ENCODE data around the gene PTPRCAP.
A peak's percentile ranks its signal among the peaks of the same experiment; 100 is the strongest.
"Not testable (repeated sequence)": the region's sequence is repeated elsewhere in the genome, so short reads cannot be mapped to it uniquely, and the experiment has no call there.

Gene PTPRCAP

GRCh38 chr11:67431346-67432249 is 5.9 kb downstream of the PTPRCAP start:
- intact Hi-C loops (cut with DNase I) = loop anchor here (5.0 kb wide), 1 partner anchor 41 kb away; no protein-coding TSS in a partner anchor
- DNase-seq = no peak

DNA sequence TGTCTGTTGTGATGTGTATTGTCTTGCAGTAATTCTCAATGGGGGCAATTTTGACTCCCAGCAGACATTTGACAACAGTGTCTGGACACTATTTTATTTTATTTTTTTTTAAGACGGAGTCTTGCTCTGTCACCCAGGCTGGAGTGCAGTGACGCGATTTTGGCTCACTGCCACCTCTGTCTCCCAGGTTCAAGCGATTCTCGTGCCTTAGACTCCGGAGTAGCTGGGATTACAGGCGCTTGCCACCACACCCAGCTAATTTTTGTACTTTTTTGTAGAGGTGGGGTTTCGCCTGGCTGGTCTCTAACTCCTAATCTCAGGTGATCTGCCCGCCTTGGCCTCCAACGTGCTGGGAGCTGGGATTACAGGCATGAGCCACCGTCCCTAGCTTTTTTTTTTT is 7.8 kb downstream of the PTPRCAP start:
- intact Hi-C loops (cut with DNase I) = loop anchor here (2.0 to 5.0 kb wide), 2 partner anchors 39 to 43 kb away; partner anchors contain the start of gene RAD9A
- DNase-seq = no peak

GRCh38 chr11:67429038-67429668 is 8.3 kb downstream of the PTPRCAP start:
- intact Hi-C loops (cut with DNase I) = loop anchor here (2.0 kb wide), 1 partner anchor 38 kb away; the partner anchor contains the start of gene RAD9A
- DNase-seq = no peak

- DNase-seq = peak; percentile 98 to 100 (median 99)
- intact Hi-C loops (cut with DNase I) = loop anchor here (2.0 kb wide), 1 partner anchor 38 kb away; the partner anchor contains the start of gene RAD9A
Measured at GRCh38 chr11:67428052-67429001, 9.2 kb downstream of the PTPRCAP start, which contains the start of gene RPS6KB2. Gene RPS6KB2, plus strand, starts transcription at chr11:67428494. Its CDS starts 52 bp downstream, at chr11:67428546.

DNA sequence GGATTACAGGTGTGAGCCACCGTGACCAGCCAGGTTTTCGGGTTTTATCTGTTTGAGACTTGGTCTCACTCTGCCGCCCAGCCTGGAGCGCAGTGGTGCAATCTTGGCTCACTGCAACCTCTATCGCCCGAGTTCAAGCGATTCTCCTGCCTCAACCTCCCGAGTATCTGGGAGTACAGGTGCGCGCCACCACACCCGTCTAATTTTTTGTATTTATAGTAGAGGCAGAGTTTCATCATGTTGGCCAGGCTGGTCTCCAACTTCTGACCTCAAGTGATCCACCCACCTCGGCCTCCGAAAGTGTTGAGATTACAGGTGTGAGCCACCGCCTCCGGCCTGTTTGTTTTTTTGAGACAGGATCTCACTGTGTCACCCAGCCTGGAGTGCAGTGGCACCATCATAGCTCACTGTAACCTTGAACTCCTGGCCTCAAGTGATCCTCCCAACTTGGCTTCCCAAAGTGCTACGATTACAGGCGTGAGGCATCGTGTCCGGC is 10.1 kb downstream of the PTPRCAP start:
- DNase-seq; intact Hi-C loops (cut with DNase I): not testable (repeated sequence)

DNA sequence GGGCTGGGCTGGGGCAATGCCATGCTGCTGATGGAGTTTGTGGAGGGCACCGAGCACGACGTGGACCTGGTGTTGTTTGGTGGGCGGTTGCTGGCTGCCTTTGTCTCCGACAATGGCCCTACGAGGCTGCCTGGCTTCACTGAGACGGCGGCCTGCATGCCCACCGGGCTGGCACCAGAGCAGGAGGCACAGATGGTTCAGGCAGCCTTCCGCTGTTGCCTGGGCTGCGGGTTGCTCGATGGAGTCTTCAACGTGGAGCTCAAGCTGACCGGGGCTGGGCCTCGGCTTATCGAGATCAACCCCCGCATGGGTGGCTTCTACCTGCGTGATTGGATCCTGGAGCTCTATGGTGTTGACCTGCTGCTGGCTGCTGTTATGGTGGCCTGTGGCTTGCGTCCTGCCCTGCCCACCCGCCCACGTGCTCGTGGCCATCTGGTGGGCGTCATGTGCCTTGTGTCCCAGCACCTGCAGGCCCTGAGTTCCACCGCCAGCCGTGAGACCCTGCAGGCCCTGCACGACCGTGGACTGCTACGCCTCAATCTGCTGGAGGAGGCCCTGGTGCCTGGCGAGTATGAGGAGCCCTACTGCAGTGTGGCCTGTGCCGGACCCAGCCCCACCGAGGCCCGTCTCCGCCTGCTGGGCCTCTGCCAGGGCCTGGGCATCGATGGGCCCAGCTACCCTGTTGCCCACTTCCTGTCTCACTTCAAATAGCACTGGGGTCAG is 13.4 kb downstream of the PTPRCAP start:
- DNase-seq = no peak
- intact Hi-C loops (cut with DNase I) = no loop called here

DNA sequence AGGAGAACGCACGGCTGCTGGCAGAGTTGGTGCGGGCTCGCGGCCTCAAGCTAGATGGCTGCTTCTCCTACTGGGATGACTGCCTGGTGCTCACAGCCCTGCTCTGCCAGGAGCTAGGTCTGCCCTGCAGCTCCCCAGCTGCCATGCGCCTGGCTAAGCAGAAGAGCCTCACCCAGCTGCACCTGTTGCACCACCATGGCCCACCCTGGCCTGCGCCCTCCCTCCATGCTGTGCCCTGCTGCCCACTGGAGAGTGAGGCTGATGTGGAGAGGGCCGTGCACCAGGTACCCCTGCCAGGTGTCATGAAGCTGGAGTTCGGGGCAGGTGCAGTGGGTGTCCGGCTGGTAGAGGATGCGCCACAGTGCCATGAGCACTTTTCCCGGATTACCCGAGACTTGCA is 14.0 kb downstream of the PTPRCAP start:
- DNase-seq = no peak
- intact Hi-C loops (cut with DNase I) = no loop called here

DNA sequence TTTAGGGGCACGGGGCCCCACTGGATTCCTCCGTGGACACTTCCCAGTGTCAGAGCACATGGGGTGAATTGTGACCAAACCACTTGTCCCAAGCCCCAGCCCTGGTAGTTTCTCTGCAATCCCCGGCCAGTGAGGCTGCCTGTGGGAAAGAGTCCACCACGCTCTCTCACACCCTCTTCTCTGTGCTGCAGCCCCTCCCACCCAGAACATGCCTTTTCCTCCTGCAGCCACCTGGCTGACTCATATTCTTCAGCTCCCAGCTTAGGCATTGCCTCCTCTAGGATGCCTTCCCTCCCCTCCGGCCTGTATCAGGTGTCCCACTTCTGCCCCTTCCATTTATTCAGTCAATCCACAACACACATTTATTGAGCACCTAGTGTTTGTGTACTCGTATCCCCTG is 14.6 kb downstream of the PTPRCAP start:
- DNase-seq = no peak
- intact Hi-C loops (cut with DNase I) = no loop called here

DNA sequence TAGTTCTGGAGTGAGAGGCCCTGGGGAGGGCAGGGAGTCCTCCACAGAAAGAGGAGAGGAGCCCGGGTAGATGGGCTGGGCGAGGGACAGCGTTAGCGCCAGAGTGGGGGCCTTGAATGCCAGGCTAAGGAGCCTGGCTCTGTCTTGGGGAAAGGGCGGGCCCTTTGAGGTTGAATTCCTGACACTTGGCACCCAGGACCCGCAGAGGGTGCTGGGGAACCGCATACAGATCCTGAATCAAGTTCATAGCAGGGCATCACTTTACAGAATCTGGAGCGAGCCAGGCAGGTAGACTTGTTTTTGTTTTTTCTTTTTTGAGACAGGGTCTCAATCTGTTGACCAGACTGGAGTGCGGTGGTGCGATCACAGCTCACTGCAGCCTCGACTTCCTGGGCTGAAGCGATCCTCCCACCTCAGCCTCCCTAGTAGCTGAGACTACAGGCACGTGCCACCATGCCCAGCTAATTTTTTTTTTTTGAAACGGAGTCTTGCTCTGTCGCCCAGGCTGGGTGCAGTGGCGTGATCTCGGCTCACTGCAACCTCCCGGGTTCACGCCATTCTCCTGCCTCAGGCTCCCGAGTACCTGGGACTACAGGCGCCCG is 16.0 kb downstream of the PTPRCAP start:
- intact Hi-C loops (cut with DNase I) = no loop called here
- DNase-seq = no peak

GRCh38 chr11:67420646-67421429 is 16.6 kb downstream of the PTPRCAP start:
- peak; percentile 84 to 99 (median 96) for DNase-seq
- intact Hi-C loops (cut with DNase I) = no loop called here

- intact Hi-C loops (cut with DNase I) = no loop called here
- peak in 1 of 10 donors; percentile 79 for DNase-seq
Measured at GRCh38 chr11:67420147-67420645, 17.3 kb downstream of the PTPRCAP start.

- intact Hi-C loops (cut with DNase I) = no loop called here
- DNase-seq = peak in 1 of 10 donors; percentile 81
Measured at GRCh38 chr11:67419325-67420049, 18.0 kb downstream of the PTPRCAP start.

DNA sequence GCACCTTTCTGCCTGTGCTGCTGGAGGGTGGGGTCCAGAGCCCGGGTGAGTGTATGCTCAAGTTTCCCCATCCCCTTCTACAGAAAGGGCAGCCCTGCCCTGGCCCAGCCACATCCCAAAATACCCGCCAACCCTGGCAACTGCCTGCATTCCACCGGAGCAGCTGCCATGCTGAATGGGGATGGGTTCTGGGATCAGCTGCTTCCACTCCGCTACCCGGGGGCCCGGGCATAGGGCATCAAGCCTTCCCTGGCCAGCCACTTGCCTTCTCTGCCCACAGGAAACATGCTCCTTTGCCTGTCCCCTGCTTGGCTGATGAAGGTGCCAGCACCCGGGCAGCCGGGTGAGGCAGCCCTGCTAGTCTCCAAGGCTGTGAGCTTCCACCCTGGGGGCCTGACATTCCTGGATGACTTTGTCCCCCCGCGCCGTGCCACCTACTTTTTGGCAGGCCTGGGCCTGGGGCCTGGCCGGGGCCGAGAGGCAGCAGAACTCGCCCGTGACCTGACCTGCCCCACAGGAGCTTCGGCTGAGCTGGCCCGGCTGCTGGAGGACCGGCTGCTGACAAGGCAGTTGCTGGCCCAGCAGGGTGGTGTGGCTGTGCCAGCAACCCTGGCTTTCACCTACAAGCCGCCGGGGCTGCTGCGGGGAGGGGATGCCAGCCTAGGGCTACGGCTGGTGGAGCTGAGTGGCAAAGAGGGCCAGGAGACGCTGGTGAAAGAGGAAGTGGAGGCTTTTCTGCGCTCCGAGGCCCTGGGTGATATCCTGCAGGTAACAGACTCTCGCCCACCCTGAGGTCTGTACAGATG is 18.8 kb downstream of the PTPRCAP start:
- DNase-seq = peak in 1 of 10 donors; percentile 85
- intact Hi-C loops (cut with DNase I) = no loop called here

GRCh38 chr11:67417425-67417824 is 20.1 kb downstream of the PTPRCAP start:
- DNase-seq = peak in 1 of 10 donors; percentile 82
- intact Hi-C loops (cut with DNase I) = no loop called here

- DNase-seq = peak in 1 of 10 donors; percentile 85
- intact Hi-C loops (cut with DNase I) = no loop called here
Measured at GRCh38 chr11:67416416-67417335, 20.8 kb downstream of the PTPRCAP start.
